Liver (tissue), 3 donors: Measurements from ENCODE around the gene CPLX3.

Experiments
- ATF3 ChIP-seq: IDR thresholded peaks from 2 replicates; pipeline ENCODE4 v1.6.1; 2016; ENCODE audit warnings: antibody characterized with exemption
- CTCF ChIP-seq: fragments of 150-350 bp; IDR thresholded peaks from 2 replicates; pipeline ENCODE4 v1.5.1; 2017; ENCODE audit warnings: improper control_type of control experiment, low read depth, low read length; ENCODE audit not compliant: missing input control
- JUND ChIP-seq, 2 donors: IDR thresholded peaks; 2 replicates each; pipeline ENCODE4 v1.6.1; 2016; ENCODE audit warnings: antibody characterized with exemption in 2 of 2
- donor health status: healthy.
- donor health status: healthy.

GRCh38 chr15:74836846-74837245 is 10.4 kb downstream of the CPLX3 start:
- no peak for TF ChIP-seq CTCF
- no peak for TF ChIP-seq ATF3
- no peak for TF ChIP-seq JUND (IDR thresholded peaks at IDR 0.05)
